BLaER1 (cell line): Measurements from ENCODE around the gene HOXD12.

ENCODE experiments used
- H3K27ac ChIP-seq: shearing (Covaris generic); formaldehyde crosslinking; 2 replicates; pipeline ENCODE4 v1.8.1; 2022
- H3K27me3 ChIP-seq: shearing (Covaris generic); formaldehyde crosslinking; 2 replicates; pipeline ENCODE4 v1.8.1; 2022
- H3K36me3 ChIP-seq: shearing (Covaris generic); formaldehyde crosslinking; 2 replicates; pipeline ENCODE4 v1.8.1; 2022
- H3K4me1 ChIP-seq: shearing (Covaris generic); formaldehyde crosslinking; 2 replicates; pipeline ENCODE4 v1.8.1; 2022
- H3K4me2 ChIP-seq: shearing (Covaris generic); formaldehyde crosslinking; 2 replicates; pipeline ENCODE4 v1.8.1; 2022
- H3K4me3 ChIP-seq: shearing (Covaris generic); formaldehyde crosslinking; 2 replicates; pipeline ENCODE4 v1.8.1; 2022
- H3K9ac ChIP-seq: shearing (Covaris generic); formaldehyde crosslinking; 2 replicates; pipeline ENCODE4 v1.8.1; 2022
- H3K9me3 ChIP-seq: shearing (Covaris generic); formaldehyde crosslinking; 2 replicates; pipeline ENCODE4 v1.8.1; 2022
- H4K20me1 ChIP-seq: shearing (Covaris generic); formaldehyde crosslinking; 2 replicates; pipeline ENCODE4 v1.8.1; 2022
- Cebpa-rat ChIP-seq: shearing (Covaris generic); IDR thresholded peaks from 2 replicates; pipeline ENCODE4 v1.8.1; 2022

The HOXD12 gene

DNA sequence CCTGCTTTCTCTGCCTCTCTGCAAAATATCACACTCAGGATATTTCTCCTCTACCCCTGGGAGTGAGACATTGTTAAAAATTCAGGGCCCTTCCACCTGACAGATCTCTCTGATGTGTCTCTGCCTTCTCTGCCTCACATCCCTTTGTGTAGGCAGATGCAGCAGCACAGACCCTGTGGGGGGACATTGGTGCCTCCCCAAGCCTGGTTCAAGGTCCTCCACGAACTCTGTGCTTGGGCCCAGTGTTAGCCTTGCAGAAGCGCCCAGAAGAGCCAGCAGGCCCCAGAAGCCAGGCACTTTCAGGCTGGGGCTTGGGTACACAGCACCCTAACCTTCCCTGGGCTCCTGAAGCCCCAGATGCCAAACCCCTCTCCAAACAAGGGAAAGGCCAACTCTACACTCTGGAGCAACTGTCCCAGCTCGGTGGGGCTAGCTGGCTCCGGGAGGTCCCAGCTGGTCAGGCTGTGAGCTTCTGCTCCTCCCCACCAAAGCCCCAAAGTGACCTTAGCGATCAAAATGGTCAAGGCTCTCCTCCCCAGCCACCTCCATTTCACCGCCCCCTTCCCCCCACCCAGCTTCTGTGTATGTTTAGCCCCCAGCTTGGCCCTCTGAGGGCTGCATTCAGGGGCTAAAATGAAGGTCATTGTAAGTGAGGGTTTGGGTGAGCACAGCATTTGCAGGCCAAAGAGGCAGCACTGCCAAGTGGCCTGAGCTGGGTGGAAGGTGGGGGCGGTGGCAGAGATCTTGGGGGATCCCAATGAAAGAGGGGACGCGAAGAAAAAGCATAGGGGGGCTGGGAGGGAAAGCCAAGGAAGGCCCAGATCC, 25.6 kb downstream of the HOXD12 start:
- Histone ChIP-seq H3K4me2 (no peak overlapping the region), H3K27ac (no peak overlapping the region), H3K4me3 (no peak overlapping the region), H4K20me1 (peaks cover 96% of the 10 kb centered on the region), H3K27me3 (peaks cover 100% of the 10 kb centered on the region), H3K9ac (no peak overlapping the region), H3K9me3 (peaks cover 51% of the 10 kb centered on the region), H3K4me1 (peaks cover 12% of the 10 kb centered on the region), H3K36me3 (no peaks in the 10 kb centered on the region)
- no peak for TF ChIP-seq Cebpa-rat

DNA sequence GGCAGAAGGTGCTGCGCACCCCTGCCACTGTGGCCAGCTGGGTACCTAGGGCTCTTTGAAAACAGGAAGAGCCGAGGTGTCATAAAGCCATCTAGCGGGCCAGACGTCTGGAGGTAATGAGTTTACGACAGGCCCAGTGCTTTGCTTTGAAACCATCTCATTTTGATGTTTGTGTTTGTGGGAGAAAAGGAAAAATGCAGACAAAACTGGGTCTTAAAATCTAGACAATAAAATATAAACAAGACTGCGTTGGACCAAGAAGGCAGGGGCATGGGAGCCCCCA, 26.1 kb downstream of the HOXD12 start:
- Histone ChIP-seq H3K4me3 (no peak overlapping the region), H3K36me3 (no peaks in the 10 kb centered on the region), H4K20me1 (peaks cover 95% of the 10 kb centered on the region), H3K9me3 (peaks cover 53% of the 10 kb centered on the region), H3K27ac (no peak overlapping the region), H3K27me3 (peaks cover 100% of the 10 kb centered on the region), H3K9ac (no peak overlapping the region), H3K4me2 (no peak overlapping the region), H3K4me1 (peaks cover 12% of the 10 kb centered on the region)
- no peak for TF ChIP-seq Cebpa-rat

DNA sequence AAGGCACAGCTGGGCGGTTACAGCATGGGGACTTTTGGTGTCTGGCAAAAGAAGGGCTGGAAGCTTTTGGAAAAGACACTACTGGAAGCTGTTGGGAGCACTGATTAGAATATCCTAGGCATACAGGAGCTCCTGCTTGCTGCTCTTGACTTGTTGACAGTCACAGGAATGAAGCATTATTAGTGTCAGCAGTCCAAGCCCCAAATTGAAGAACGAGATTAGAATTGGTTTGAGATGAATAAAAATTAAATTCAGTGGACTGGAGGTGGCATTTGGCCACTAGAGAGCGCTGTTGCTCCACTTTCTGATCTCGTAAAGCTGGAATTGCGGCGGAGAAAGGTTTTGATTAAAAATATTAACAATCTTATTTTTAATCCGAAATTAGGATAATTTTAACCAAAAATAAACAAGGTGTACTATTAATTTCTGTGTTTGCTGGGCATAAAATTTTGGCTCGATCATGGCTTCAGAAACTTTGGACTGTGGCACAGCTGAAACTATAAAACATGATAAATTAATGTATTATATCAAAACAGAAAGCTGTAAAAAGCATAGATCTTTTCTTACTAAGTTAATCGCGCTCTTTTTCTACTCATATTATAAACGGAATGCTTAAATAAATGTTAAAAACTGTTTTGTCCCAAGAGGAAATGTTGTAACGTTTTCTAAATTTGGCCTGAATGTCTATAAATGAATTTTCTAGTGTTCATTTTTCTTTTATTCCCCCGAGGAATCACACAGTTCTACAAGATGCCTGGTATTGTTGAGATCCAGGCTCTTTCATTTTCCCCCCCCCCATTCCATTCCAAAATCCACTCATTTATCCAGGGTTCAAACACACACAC, 27.6 kb downstream of the HOXD12 start:
- no peaks in the 10 kb centered on the region for H3K36me3 ChIP-seq
- H4K20me1 ChIP-seq, result peaks cover 92% of the 10 kb centered on the region
- H3K4me1 ChIP-seq, result peaks cover 12% of the 10 kb centered on the region
- peaks cover 100% of the 10 kb centered on the region for H3K27me3 ChIP-seq
- H3K4me2 ChIP-seq, result 0 out of 2 replicates have a peak overlapping the region, but pooled peaks have one; percentile 2
- H3K9me3 ChIP-seq, result peaks cover 45% of the 10 kb centered on the region
- H3K4me3 ChIP-seq, result no peak overlapping the region
- no peak overlapping the region for H3K9ac ChIP-seq
- no peak for TF ChIP-seq Cebpa-rat
- no peak overlapping the region for H3K27ac ChIP-seq

DNA sequence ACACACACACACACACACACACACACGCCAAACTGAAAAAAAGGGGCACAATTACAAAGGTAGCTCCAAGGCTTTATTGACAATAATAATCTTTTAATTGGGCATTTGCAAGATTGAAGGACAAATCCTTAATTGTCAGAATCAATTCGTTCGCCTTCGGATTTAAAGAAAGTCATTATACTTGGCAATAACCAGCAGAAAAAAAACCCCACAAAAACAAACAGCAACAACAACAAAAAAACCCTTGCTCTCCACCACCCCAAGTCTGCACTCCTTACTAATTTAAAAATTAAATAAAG, 28.1 kb downstream of the HOXD12 start:
- H3K27me3 ChIP-seq, result peaks cover 100% of the 10 kb centered on the region
- no peak for TF ChIP-seq Cebpa-rat
- no peak overlapping the region for H3K9ac ChIP-seq
- H3K27ac ChIP-seq, result no peak overlapping the region
- peaks cover 39% of the 10 kb centered on the region for H3K9me3 ChIP-seq
- no peak overlapping the region for H3K4me2 ChIP-seq
- no peak overlapping the region for H3K4me3 ChIP-seq
- peaks cover 92% of the 10 kb centered on the region for H4K20me1 ChIP-seq
- no peaks in the 10 kb centered on the region for H3K36me3 ChIP-seq
- peaks cover 12% of the 10 kb centered on the region for H3K4me1 ChIP-seq

DNA sequence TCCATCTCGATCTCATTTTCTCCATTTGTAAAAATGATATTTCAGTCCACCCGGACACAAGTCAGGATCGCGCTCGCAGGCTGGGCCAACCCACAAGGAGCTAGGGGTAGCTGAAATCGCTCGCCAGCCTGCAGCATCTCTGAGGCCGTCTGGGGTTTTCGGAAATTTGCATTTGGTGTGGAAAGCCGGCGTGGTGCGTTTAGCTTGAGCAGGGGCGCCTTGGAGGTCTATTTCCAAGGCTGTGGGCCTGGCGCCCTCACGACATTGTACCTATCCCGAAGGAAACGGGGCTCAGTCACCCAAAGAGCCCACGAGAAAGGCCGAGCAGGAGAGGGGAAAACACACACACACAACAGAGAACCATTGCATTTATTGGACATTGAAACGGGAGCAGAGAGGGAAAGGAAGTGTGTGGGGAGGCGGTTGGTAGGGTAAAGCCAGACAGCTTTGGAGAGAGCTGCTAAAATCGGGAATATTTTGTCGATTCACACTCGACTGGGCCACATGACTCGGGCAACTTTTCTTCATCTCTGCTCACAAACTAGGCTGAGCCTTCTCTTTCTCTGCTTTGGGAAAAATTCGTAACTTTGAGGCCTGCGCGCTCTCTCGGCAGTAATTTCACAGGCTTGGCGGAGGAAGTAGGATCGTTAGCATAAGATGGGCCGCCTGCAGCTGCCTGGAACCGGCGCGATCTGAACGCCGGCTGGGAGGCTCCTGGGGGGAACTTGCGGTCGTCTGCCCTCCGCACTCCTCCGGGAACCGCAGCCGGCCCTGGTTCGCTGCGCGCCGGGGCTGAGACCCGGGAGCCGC, 28.8 kb downstream of the HOXD12 start:
- no peak for TF ChIP-seq Cebpa-rat
- Histone ChIP-seq H3K4me1 (peaks cover 12% of the 10 kb centered on the region), H3K36me3 (no peaks in the 10 kb centered on the region), H3K27me3 (peaks cover 100% of the 10 kb centered on the region), H3K27ac (no peak overlapping the region), H4K20me1 (peaks cover 92% of the 10 kb centered on the region), H3K4me3 (peak overlapping the region; percentile 52), H3K4me2 (peak overlapping the region; percentile 72), H3K9me3 (peaks cover 33% of the 10 kb centered on the region), H3K9ac (no peak overlapping the region)

DNA sequence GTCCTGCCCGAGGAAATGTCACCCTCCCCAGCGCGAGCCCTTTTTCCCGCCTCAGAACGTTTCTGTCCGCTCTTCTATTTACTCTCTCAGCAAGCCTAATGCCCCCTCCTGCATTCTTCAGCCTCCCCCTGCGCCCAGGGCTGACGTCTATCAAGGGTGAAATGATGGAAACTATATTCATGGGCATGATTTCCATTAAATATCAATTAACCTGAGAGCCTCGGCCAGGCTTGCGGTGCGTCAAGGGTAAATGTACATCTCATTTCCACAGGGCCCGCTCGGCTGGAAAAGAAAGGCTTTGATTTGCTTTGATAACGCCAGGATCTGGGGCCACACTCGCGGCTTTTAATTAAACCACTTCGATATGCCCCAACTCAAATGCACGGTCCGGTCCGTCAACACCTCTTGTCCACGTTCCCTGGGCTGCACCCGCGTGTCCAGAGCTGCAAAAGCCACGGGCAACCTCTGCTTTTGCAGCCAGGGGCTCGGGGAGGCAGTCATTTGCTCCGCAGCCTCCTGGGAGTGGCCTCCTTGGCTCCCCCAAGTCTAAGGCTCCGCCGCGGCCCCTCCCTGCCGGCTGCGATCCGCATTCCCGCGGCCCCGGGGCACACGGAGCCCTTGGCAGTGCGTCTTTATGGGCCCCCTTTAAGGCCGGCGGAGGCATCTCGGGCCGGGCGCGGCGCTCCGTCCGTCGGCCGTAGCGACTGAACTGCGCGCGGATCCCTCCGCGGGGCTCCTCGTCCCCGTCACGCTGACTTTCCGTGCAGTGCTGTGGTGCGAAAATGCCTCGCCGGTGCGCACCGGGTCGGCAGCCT, 29.6 kb downstream of the HOXD12 start, which contains the start of gene HOXD8:
Gene HOXD8 (plus strand): TSS at position 724 of the 815 bp plus-strand sequence. CDS start 662 bp downstream, outside the sequence.
- peaks cover 12% of the 10 kb centered on the region for H3K4me1 ChIP-seq
- no peaks in the 10 kb centered on the region for H3K36me3 ChIP-seq
- peaks cover 87% of the 10 kb centered on the region for H4K20me1 ChIP-seq
- H3K9ac ChIP-seq, result no peak within 1 kb of the TSS
- H3K9me3 ChIP-seq, result peaks cover 25% of the 10 kb centered on the region
- no peak for TF ChIP-seq Cebpa-rat
- peak within 1 kb of the TSS; percentile 52 for H3K4me3 ChIP-seq
- no peak within 1 kb of the TSS for H3K27ac ChIP-seq
- peaks cover 100% of the 10 kb centered on the region for H3K27me3 ChIP-seq
- H3K4me2 ChIP-seq, result peak within 1 kb of the TSS; percentile 72

DNA sequence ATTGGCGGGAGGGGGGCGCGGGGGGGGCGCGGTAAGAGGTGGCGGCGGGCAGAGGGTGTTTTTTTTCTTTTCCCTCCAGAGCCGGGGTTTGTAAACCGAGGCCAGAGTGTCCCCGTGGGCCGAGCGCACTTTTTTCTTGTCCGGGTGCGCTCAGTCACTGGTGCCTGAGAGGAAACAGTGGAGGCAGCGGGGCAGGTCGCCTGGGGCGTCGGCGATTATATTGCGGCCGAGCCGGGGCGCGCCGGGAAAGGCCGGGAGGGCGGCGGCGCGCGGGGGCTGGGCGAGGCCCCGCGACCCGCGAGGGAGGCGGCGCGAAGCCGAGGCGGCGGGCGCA, 30.2 kb downstream of the HOXD12 start:
- no peaks in the 10 kb centered on the region for H3K36me3 ChIP-seq
- no peak for TF ChIP-seq Cebpa-rat
- peaks cover 12% of the 10 kb centered on the region for H3K4me1 ChIP-seq
- no peak overlapping the region for H3K4me2 ChIP-seq
- H4K20me1 ChIP-seq, result peaks cover 81% of the 10 kb centered on the region
- no peak overlapping the region for H3K9ac ChIP-seq
- peaks cover 25% of the 10 kb centered on the region for H3K9me3 ChIP-seq
- H3K4me3 ChIP-seq, result 0 out of 2 replicates have a peak overlapping the region, but pooled peaks have one; percentile 22
- peaks cover 100% of the 10 kb centered on the region for H3K27me3 ChIP-seq
- no peak overlapping the region for H3K27ac ChIP-seq

DNA sequence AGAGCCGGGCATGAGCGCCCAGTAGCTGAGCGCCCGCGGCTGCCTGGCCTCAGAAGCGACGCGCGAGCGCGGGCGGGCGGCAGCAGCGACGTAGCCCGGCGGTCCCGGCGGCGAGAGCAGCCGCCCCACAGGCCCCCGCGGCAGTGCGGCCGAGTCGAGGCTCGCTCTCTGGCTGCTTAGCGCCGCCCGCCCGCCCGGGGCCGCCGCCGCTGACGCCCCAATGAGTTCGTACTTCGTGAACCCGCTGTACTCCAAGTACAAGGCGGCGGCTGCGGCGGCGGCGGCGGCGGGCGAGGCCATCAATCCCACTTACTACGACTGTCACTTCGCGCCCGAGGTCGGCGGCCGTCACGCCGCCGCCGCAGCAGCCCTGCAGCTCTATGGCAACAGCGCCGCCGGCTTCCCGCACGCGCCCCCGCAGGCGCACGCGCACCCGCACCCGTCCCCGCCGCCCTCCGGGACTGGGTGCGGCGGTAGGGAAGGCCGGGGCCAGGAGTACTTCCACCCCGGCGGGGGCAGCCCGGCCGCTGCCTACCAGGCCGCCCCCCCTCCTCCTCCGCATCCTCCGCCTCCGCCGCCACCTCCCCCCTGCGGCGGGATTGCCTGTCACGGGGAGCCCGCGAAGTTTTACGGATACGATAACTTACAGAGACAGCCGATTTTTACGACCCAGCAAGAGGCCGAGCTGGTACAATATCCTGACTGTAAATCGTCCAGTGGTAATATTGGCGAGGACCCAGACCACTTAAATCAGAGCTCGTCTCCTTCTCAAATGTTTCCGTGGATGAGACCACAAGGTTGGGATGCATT, 30.8 kb downstream of the HOXD12 start:
- Histone ChIP-seq H3K27ac (no peak overlapping the region), H3K27me3 (peaks cover 100% of the 10 kb centered on the region), H4K20me1 (peaks cover 75% of the 10 kb centered on the region), H3K4me2 (no peak overlapping the region), H3K4me1 (peaks cover 12% of the 10 kb centered on the region), H3K36me3 (no peaks in the 10 kb centered on the region), H3K9ac (no peak overlapping the region), H3K4me3 (0 out of 2 replicates have a peak overlapping the region, but pooled peaks have one; percentile 22), H3K9me3 (peaks cover 25% of the 10 kb centered on the region)
- TF ChIP-seq Cebpa-rat, result no peak
